Stimulated activated CD8-positive, alpha-beta memory T cell treated with anti-CD3 and anti-CD28 coated beads, Interleukin-7, amount 100 ng/mL, for 4 hours (primary cell): Measurements from ENCODE around the gene MAP4.
"Not testable (repeated sequence)": the region's sequence is repeated elsewhere in the genome, so short reads cannot be mapped to it uniquely, and the experiment has no call there.

Experiments
- DNase-seq, 2 donors: peaks; one replicate each; pipeline ENCODE4 v3.0.0-alpha.2; 2020; ENCODE audit warnings: low read depth in 2 of 2

The MAP4 gene

GRCh38 chr3:47895241-47895640 lies 121.0 kb downstream of the MAP4 start:
- no peak for DNase-seq

GRCh38 chr3:47892286-47893040 lies 123.8 kb downstream of the MAP4 start:
- no peak for DNase-seq

GRCh38 chr3:47891613-47892005 lies 124.6 kb downstream of the MAP4 start:
- DNase-seq, result no peak

GRCh38 chr3:47890828-47891612 lies 125.2 kb downstream of the MAP4 start:
- no peak for DNase-seq

GRCh38 chr3:47890126-47890827 lies 125.9 kb downstream of the MAP4 start:
- no peak for DNase-seq

- no peak for DNase-seq
These were observed 127.0 kb downstream of the MAP4 start for GRCh38 chr3:47888986-47889757.

- not testable (repeated sequence) for DNase-seq
These were observed 128.2 kb downstream of the MAP4 start for GRCh38 chr3:47887991-47888390.

- no peak for DNase-seq
These were observed 131.0 kb downstream of the MAP4 start for GRCh38 chr3:47885168-47885567.

- DNase-seq, result no peak
These were observed 131.6 kb downstream of the MAP4 start for GRCh38 chr3:47884603-47885002.

GRCh38 chr3:47882338-47882737 lies 133.9 kb downstream of the MAP4 start:
- no peak for DNase-seq

- DNase-seq, result no peak
These were observed 138.5 kb downstream of the MAP4 start for GRCh38 chr3:47877719-47878118.

- DNase-seq, result no peak
These were observed 138.9 kb downstream of the MAP4 start for GRCh38 chr3:47877290-47877689.

GRCh38 chr3:47874913-47875312 lies 141.3 kb downstream of the MAP4 start:
- DNase-seq, result no peak

GRCh38 chr3:47874438-47874837 lies 141.8 kb downstream of the MAP4 start:
- DNase-seq, result no peak

- DNase-seq, result no peak
These were observed 143.3 kb downstream of the MAP4 start for GRCh38 chr3:47872916-47873315.

- DNase-seq, result no peak
These were observed 144.8 kb downstream of the MAP4 start for GRCh38 chr3:47871389-47871788.

GRCh38 chr3:47870702-47871260 lies 145.4 kb downstream of the MAP4 start:
- DNase-seq, result no peak

GRCh38 chr3:47870156-47870555 lies 146.1 kb downstream of the MAP4 start:
- DNase-seq, result no peak

GRCh38 chr3:47868306-47868705 lies 147.9 kb downstream of the MAP4 start:
- no peak for DNase-seq

- no peak for DNase-seq
These were observed 148.7 kb downstream of the MAP4 start for GRCh38 chr3:47867451-47868044.

- DNase-seq, result no peak
These were observed 151.0 kb downstream of the MAP4 start for GRCh38 chr3:47865192-47865591.
